MG63 (cell line): ENCODE measurements around the gene TTC22. TPM values are rescaled to one million over a fixed set of nuclear protein-coding genes. Genes with fewer than 3 reads are reported as not detected.
A peak's percentile ranks its signal among the peaks of the same experiment; 100 is the strongest.

Source experiments
- DNase-seq: peaks from one replicate; pipeline ENCODE4 v3.0.0-alpha.2; 2020
- H3K27me3 ChIP-seq: fragments of 250-450 bp; sonication (Bioruptor Pico); 2 replicates; pipeline ENCODE4 v1.5.1; 2020; ENCODE audit warnings: mild to moderate bottlenecking, moderate library complexity
- H3K36me3 ChIP-seq: fragments of 250-450 bp; sonication (Bioruptor Pico); 2 replicates; pipeline ENCODE4 v1.5.1; 2020; ENCODE audit warnings: mild to moderate bottlenecking, moderate library complexity
- H3K4me3 ChIP-seq: fragments of 250-450 bp; sonication (Bioruptor Pico); 2 replicates; pipeline ENCODE4 v1.5.1; 2020; ENCODE audit warnings: mild to moderate bottlenecking, moderate library complexity
- H3K9me3 ChIP-seq: fragments of 250-450 bp; sonication (Bioruptor Pico); 2 replicates; pipeline ENCODE4 v1.5.1; 2020; ENCODE audit warnings: mild to moderate bottlenecking, moderate library complexity
- total RNA-seq: library from RNA; depleted of rRNA; stranded (reverse); fragments of >200 nt; shearing (Covaris generic); gene quantifications from 2 replicates; pipeline ENCODE4 v1.2.3, GENCODE V29; 2014; ENCODE audit warnings: low replicate concordance; rRNA removed

The TTC22 gene
- total RNA-seq, result not detected in 2 replicates

DNA sequence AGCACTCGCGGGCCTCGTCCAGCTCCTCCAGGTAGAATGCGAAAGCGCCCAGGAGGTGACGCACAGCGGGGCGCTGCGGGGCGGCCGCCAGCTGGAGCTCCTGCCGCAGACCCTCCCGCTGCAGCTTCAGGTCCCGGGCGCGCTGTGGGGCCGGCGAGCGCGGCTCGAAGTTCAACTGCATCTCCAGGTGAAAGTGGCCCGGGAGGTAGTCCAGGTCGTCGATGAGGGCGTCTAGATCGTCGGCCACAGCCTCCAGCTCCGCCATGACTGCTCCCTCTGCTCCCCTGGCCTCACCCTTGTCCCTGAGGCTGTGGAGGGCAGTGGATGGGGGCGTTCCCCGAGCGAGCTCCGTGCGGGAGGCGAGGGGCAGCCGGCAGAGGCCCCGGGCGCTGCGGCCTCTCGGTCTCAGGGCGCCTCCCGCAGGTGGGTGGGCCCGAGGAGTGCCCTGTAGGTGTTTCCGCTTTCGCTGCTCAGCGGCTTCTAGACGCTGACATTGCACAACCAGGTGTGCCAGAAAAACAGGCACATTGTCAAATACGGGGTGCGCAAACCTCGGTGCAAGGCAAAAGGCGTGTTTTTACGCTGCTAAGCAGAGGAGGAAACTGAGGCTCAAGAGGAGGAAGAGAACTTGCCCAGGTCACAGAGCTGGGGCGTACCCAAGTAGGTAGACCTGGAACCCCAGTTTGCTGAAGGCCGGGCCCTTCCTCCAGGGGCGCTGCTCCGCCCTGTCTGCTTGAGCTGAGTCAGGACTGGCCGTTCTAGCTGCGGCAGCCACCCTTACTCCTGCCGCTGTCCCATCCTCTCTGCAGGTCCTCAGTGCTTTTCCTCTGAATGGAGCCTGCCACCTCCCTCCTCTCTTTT is at the start of gene TTC22:
Gene TTC22 (minus strand): TSS at position 425 of the 861 bp plus-strand sequence. CDS start 160 bp downstream, at position 265.
- H3K4me3 ChIP-seq, result no peak within 1 kb of the TSS
- no peak for DNase-seq

DNA sequence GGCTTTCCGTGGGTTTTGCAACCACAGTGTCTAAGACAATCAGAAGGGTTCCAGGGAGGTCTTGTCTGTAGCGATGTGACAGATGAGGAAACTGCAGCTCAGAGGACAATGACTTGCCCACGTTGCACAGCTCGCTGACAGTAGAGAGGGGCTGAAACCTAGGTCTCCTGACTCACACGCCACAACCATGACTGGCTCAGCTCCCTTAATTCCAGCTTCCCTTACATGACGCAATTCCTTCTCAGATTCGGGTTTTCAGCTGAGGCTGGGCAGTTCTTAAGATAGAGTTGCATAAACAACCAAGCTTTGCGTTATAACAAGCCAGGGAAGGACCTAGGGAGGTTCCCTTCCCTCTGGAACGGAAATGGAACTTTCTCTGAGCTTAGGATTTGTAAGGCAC is 49.6 kb upstream of the TTC22 start:
- Histone ChIP-seq H3K9me3 (no peaks in the 10 kb centered on the region), H3K4me3 (no peak overlapping the region), H3K27me3 (no peaks in the 10 kb centered on the region), H3K36me3 (peaks cover 69% of the 10 kb centered on the region)
- peak; percentile 82 for DNase-seq

More for the DNA sequence above, at the start of gene TTC22:
- Histone ChIP-seq H3K36me3 (no peaks in the 10 kb centered on the region), H3K27me3 (no peaks in the 10 kb centered on the region), H3K9me3 (no peaks in the 10 kb centered on the region)

DNA sequence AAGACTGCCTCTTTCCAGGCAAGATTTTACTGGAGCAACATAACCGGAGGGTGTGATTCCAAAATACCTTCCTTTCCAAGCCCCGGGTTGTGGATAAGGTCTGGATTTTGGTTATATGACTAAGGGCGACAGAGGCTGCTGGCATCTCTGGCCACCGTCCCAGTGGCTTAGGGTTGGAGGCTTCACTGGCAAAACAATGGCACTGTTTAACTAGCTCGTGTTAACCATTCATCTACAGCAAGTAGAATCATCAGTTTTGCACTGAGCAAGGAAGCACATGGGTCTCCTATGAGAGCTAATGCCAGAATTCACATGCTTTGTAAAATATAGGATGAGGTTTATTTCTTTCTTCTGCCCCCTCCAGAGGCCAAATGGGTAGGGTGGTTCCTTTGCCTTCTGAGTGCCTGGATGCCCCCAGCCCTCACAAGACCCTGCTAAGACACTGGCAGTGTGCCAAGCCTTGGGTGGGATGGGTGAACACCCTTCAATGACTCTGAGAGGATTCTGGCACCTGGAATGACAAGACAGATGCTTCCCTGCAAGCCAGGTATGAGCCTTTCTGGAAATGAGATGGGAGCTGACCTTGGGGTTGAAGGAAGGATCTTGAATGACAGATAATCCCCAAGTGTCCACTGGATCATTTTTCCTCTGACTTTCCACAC is 49.1 kb upstream of the TTC22 start:
- H3K27me3 ChIP-seq, result no peaks in the 10 kb centered on the region
- peak; percentile 80 for DNase-seq
- peaks cover 64% of the 10 kb centered on the region for H3K36me3 ChIP-seq
- no peak overlapping the region for H3K4me3 ChIP-seq
- H3K9me3 ChIP-seq, result no peaks in the 10 kb centered on the region

DNA sequence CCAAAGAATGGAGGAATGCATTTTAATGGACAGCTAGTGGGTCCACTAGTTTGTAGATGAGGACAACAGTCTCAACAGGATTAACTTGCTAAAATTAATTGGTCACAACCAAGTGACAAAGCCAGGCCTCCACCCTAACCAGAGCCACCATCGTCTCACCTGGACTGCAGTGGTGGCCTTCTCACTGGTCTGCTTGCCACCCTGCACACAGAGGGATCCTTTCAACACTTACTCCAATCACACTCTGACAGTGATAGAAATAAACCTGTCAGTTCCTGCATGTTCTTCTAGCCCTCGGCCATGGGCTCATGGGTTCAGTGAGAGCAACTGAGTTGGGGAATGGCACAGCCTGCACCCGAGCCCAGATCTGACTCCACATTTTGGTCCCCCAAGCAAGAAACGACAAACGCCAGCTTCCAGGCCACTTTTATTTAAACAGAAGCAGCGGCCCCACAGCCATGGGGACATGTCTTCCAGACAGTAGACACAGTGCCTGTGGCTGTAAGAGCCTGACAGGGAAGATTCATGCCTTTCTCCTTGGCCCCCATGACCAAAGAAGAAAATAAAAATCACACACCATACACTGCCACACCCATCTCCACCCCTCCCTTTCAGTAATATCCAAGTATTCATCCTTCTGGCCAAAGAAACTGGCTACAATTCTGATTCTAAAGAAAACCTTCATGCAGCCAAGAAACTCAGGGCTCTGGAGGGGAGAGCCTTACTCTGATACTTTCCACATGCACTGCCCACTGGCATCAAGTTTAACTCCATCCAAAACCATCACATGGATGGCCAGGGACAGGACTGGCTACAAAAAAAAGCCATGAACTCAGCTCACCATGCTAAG is 48.3 kb upstream of the TTC22 start:
- Histone ChIP-seq H3K9me3 (no peaks in the 10 kb centered on the region), H3K27me3 (no peaks in the 10 kb centered on the region), H3K36me3 (peaks cover 58% of the 10 kb centered on the region), H3K4me3 (no peak overlapping the region)
- no peak for DNase-seq

DNA sequence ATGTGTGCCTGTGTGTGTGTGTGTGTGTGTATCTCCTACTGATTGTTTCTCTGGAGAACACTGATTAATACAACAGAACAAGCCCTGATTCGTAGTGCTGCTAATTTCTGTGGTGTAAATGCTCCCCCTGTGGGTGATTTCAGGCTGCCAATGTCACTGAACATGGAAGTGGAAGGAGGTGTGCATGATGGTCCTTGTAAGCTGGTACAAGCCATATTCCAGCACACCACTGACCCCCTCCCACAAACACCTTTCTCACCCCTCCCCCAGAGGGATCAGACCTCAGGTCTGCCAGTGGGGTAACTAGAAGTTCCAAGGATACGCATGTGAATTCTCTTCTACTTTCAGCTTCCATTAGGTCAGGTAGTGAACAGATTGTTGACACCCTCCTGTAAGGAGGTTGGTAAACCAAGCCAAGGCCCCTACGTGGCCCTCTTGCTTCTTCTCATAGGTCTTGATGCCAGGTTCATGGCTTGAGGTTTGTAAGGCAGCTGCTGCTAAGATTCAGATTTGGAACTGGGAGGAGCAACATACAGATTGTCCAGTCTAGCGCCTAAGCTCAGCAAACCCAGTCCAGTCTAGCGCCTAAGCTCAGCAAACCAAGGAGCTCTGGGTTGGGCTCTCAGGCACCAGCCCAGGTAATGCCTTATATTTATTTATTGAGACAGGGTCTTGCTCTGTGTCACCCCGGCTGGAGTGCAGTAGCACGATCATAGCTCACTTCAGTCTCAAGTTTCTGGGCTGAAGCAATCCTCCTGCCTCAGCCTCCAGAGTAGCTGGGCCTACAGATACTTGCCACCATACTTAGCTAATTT is 47.2 kb upstream of the TTC22 start:
- DNase-seq, result no peak
- Histone ChIP-seq H3K4me3 (no peak overlapping the region), H3K36me3 (peaks cover 47% of the 10 kb centered on the region)

DNA sequence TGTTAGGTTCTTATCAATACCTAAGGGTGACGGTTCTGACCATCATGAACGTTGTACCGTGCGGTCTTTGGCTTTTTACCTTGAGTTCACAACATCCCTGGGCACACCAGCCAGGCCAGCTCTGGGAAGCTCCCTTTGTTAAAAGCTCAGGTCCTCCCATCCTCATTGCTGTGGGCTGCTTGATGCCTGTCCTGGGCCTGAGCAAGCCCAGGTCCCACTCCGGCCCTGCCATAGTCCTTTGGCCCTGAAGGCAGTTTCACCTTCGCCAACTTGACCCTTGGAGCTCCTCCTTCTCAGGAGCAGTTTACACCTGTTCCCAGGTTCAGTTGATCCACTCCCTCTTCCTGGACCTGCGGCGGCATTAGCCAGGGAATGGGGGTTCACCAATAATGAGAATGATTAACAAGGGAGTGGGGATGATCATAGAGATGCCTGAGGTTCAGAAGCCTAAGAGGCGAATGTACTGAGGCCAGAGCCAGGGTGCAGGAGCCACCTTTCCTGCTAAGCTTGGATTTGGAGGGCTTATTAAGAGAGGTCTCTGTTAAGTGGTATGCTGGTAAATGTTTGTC is 45.7 kb upstream of the TTC22 start:
- peaks cover 34% of the 10 kb centered on the region for H3K36me3 ChIP-seq
- no peak overlapping the region for H3K4me3 ChIP-seq
- H3K9me3 ChIP-seq, result no peaks in the 10 kb centered on the region
- H3K27me3 ChIP-seq, result no peaks in the 10 kb centered on the region
- no peak for DNase-seq

More for the DNA sequence above, 47.2 kb upstream of the TTC22 start:
- Histone ChIP-seq H3K9me3 (no peaks in the 10 kb centered on the region), H3K27me3 (no peaks in the 10 kb centered on the region)

DNA sequence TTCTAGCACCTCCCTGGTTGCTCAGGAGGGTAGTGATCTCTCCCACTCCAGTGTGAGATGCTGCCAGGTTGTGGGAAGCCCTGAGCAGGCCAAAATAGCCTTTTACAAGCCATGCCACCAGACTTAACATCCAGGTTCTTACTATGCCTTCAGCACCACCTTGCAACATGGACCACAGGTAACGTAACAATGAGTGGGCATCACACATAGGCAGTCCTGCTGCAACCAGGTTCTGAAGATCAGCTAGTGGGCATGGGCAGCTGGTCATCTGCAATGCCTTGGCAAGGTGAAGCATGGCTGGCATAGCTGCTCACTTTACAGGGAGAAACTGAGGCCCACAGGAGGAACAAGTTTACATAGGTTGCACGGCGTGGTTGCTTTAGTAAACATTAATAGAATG is 45.2 kb upstream of the TTC22 start:
- Histone ChIP-seq H3K9me3 (no peaks in the 10 kb centered on the region), H3K27me3 (no peaks in the 10 kb centered on the region), H3K36me3 (peaks cover 29% of the 10 kb centered on the region), H3K4me3 (no peak overlapping the region)
- DNase-seq, result no peak

DNA sequence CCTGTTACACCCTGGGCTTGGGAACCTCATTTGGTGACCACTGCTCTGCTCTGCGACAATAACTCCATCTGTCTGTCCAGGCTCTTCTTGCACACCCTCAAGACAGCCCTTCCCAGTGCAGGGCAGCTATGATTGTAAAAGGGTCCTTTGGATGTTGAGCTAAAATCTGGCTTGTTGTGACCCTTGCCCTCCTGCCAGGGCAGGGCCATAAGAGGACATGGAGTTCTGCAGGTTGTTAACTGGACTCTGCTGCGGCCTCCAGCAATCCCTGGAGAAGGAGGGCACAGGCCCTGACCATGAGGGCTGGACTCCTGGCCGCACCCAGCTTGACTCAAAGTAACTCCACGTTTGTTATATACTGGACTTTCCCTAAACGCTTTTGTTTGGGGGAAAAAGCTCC is 44.6 kb upstream of the TTC22 start:
- no peak for DNase-seq
- H3K4me3 ChIP-seq, result no peak overlapping the region
- H3K9me3 ChIP-seq, result no peaks in the 10 kb centered on the region
- no peaks in the 10 kb centered on the region for H3K27me3 ChIP-seq
- peaks cover 27% of the 10 kb centered on the region for H3K36me3 ChIP-seq

DNA sequence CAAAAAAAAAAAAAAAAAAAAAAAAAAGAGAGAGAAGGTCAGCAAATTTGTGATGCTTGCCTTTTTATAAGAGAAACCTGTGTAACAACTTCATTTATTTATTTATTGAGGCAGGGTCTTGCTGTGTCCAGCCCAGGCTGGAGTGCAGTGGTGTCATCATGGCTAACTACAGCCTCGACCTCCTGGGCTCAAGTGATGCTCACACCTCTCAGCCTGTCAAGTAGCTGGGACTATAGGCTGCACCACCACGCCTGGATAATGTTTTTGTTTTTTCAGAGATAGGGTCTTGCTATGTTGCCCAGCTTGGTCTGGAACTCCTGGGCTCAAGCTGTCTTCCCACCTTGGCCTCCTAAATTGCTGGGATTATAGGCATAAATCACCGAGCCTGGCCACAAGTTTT is 43.4 kb upstream of the TTC22 start:
- no peak for DNase-seq
- H3K9me3 ChIP-seq, result no peaks in the 10 kb centered on the region
- H3K36me3 ChIP-seq, result peaks cover 19% of the 10 kb centered on the region
- no peak overlapping the region for H3K4me3 ChIP-seq
- H3K27me3 ChIP-seq, result no peaks in the 10 kb centered on the region

DNA sequence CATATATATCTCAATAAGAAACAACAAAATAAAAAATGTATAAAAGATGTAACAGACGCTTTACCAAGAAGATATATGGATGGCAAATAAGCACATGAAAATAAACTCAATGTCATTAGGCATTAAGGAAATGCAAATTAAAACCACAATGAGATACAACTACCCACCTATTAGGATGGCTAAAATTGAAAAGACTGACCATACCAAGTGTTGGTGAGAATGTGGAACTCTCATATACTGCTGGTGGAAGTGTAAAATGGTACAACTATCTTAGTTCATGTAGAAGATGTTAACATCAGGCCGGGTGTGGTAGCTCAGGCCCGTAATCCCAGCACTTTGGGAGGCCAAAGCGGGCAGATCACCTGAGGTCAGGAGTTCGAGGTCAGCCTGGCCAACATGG is 42.3 kb upstream of the TTC22 start:
- no peaks in the 10 kb centered on the region for H3K9me3 ChIP-seq
- peaks cover 8% of the 10 kb centered on the region for H3K36me3 ChIP-seq
- no peak overlapping the region for H3K4me3 ChIP-seq
- DNase-seq, result no peak
- H3K27me3 ChIP-seq, result no peaks in the 10 kb centered on the region

DNA sequence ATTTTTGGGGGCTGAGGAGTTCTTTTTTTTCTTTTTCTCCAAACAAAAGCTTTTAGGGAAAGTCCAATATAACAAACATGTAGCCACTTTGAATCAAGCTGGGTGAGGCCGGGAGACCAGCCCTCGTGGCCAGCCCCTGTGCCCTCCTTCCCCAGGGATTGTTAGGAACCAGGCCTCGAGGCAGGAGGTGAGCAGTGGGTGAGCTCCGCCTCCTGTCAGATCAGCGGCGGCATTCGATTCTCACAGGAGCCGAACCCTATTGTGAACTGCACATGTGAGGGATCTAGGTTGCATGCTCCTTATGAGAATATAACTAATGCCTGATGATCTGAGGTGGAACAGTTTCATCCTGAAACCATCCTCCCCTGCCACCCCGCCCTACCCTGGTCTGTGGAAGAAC is 41.8 kb upstream of the TTC22 start:
- Histone ChIP-seq H3K9me3 (no peaks in the 10 kb centered on the region), H3K36me3 (peaks cover 3% of the 10 kb centered on the region), H3K4me3 (no peak overlapping the region), H3K27me3 (no peaks in the 10 kb centered on the region)
- DNase-seq, result no peak

DNA sequence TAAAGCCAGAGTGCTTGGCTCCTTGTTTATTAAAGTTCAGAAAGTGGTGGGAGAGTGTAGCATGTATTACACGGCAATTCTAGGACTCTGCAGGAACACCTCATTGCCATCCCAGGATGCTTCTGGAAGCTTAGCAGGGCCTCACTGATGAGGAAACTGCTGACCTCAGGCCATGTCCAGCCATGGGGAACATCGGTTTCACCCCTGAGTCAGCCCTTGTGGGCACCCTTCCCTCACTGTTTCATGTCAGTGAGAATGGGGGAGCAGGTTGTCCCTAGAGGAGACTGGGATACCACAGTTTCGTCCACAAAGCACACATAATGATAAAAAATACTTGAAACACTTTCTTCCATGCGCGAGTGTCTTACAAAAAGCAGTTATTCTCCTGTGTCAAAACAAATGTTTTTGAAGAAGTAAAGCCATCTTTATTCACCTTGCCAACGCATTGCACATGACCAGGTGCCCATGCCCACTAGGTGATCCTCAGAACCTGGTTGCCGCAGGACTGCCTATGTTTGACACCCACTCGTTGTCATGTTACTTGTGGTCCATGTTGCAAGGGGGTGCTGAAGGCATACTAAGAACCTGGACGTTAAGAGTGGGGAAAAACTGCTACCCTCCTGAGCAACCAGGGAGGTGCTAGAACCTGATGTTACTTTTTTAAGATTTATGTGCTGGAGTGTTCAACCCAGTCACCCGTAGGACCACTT is 41.2 kb upstream of the TTC22 start:
- Histone ChIP-seq H3K4me3 (no peak overlapping the region), H3K27me3 (no peaks in the 10 kb centered on the region), H3K36me3 (no peaks in the 10 kb centered on the region; the same call in 1 of the 2 replicates), H3K9me3 (no peaks in the 10 kb centered on the region)
- no peak for DNase-seq

DNA sequence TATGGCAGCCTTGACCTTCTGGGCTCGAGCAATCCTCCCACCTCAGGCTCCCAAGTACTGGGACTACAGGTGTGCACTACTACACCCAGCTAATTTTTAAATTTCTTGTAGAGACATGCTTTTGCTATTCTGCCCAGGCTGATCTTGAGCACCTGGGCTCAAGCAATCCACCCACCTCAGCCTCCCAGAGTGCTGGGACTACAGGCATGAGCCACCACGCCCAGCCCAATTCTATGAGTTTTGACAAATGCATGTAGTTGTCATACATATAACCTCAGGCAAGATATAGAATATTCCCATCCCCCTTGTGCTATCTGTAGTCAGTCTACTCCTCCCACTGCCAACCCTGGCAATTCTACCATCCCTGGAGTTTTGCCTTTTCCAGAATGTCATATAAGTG is 38.7 kb upstream of the TTC22 start:
- Histone ChIP-seq H3K4me3 (no peak overlapping the region), H3K9me3 (no peaks in the 10 kb centered on the region), H3K36me3 (no peaks in the 10 kb centered on the region), H3K27me3 (no peaks in the 10 kb centered on the region)
- DNase-seq, result no peak

DNA sequence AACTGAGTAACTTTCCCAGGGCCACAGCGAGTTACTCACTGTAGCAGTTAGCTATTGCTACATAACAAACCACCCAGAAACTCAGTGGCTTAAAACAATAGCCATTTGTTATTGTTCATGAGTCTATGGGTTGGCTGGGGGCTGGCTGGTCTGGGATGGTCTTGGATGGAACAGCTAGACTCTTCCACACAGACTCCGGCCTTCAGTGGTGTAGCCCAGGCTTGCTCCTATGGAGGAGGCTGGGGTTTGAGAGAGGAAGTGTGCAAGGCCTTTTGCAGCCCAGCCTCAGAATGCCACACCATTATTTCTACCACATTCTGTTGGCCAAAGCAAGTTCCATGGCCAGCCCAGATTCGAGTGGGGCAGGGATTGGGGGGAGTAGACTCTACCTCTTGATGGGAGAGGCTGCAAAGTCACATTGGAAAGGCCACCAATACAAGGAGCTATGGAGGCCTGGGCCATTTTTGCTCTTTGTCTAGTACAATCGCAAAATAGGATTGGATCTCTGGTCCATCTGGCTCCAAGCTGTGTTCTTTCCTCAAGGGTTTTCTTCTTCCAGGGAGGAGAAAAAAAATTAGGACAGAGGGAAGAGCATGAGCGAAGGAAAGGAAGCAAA is 37.5 kb upstream of the TTC22 start:
- H3K36me3 ChIP-seq, result no peaks in the 10 kb centered on the region
- no peaks in the 10 kb centered on the region for H3K27me3 ChIP-seq
- no peak for DNase-seq
- H3K9me3 ChIP-seq, result no peaks in the 10 kb centered on the region
- H3K4me3 ChIP-seq, result no peak overlapping the region
